HG03175 (cell line): ENCODE results near the gene TBC1D17.

ENCODE experiments used
- ATAC-seq: cut with Tn5 transposase; IDR thresholded peaks from one replicate; pipeline ENCODE4 v1.9.1; 2021; ENCODE audit warnings: mild to moderate bottlenecking, moderate library complexity; ENCODE audit not compliant: unreplicated experiment

Gene TBC1D17

DNA sequence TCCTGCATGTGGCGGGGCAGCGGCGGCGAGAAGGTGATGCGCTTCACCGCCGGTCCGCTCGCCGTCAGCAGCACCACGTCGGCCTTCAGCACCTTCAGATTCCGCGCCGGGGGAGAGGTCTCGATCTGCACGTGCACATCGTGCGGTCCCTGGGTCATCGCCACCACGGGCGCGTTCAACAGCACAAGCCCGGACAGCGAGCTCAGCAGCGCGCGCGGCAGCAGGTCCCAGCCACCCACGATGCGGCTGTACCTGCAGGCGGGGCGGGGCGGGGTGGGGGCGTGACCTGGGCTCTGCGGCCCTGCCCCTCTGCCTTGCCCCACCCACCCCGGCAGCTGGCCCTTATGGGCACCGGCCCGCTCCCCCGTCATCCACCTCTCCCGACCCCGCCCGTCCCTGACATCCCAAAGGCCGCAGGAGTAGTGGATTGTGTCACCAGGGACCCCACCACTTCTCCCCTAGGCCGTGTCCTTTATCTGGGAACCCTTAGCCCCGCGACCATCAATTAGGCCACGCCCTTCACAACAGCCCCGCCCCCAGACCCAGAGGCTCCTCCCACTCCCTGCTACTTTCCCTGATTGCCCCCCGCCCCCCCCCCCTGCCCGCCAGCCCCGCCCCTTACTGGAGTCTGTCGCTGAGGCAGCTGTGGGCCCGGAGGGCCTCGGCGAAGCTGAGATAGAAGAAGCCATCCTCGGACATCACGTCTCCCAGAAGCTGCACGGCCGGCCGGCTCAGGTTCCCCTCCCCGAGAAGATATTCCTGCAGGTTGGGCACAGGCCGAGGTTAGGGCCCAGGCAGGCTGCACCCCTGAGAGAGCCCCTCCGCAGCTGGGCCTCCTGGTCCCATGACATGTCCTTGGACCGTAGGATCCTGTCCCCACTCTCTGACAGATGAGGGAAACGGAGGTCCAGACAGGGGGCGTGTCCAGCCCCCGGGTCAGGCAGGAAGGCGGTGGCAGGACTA, 13.1 kb downstream of the TBC1D17 start:
- ATAC-seq, result no peak

GRCh38 chr19:49891393-49891792, 13.9 kb downstream of the TBC1D17 start:
- ATAC-seq, result no peak

GRCh38 chr19:49892716-49893115, 15.2 kb downstream of the TBC1D17 start:
- ATAC-seq, result no peak

- no peak for ATAC-seq
Observed at GRCh38 chr19:49894011-49894664, 16.6 kb downstream of the TBC1D17 start.

DNA sequence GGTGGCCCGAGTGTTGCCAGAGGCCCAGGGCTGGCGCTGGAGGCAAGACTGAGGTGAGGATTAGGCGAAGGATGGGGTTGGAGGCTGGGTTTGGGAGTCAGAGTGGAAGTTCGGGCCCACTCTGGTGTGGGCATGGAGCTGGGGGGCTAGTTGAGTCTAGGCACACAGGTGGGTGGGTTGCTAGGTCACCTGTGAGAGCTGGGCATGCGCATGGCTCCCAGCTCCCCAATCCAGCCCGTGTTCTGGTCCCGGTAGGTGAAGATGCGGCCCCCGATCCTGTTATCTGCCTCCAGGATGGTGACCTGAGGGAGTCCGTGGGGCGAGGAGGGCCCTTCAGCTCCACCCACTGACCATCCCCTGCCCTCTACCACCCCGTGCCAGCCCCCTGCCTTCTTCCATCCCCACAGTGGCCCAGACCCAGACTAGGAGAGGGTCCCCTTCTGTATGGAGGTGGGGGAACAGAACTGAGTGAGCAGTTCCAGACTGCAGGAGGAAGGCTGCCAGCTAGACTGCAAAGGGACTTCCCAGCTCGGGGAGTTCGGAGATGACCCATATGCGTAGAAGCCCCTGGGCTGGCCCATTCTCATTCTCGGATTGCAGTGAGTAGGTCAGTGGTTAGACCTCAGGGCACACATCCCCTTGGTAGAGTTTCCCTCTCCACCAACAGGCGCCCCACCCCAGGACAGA, 17.5 kb downstream of the TBC1D17 start:
- ATAC-seq, result no peak

DNA sequence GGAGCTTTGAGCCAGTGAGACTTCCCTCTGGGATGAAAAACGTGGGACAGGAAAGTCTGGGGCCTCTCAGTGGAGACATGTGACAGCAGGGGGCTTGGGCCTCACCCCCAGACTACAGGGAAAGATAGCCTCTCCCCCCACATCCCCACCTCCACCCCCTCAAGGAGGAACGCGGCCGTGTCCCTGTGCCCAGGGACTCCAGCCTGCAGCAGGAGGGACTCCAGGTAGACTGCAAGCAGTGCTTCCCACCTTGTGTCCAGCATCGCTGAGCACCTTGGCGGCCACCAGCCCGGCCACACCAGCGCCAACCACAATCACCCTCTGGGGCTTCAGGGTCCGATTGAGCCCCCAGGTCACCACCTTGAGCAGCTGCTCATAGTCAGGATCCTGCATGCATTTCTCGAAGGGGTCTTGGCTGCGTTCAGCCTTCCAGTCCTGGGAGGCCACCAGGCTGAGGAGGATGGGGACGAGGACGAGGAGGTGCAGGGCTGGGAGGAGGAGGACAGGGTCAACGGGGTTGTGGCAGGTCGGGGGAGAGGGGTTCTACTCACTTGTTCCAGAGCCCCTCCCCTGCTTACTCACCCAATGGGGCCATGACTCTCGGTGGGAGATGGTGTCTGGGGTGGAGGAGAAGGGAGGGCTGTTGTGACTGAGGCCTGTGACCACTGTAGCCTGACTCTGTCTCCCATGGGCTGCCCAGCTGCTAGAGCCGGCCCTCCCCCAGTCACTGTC, 18.2 kb downstream of the TBC1D17 start:
- ATAC-seq, result no peak

DNA sequence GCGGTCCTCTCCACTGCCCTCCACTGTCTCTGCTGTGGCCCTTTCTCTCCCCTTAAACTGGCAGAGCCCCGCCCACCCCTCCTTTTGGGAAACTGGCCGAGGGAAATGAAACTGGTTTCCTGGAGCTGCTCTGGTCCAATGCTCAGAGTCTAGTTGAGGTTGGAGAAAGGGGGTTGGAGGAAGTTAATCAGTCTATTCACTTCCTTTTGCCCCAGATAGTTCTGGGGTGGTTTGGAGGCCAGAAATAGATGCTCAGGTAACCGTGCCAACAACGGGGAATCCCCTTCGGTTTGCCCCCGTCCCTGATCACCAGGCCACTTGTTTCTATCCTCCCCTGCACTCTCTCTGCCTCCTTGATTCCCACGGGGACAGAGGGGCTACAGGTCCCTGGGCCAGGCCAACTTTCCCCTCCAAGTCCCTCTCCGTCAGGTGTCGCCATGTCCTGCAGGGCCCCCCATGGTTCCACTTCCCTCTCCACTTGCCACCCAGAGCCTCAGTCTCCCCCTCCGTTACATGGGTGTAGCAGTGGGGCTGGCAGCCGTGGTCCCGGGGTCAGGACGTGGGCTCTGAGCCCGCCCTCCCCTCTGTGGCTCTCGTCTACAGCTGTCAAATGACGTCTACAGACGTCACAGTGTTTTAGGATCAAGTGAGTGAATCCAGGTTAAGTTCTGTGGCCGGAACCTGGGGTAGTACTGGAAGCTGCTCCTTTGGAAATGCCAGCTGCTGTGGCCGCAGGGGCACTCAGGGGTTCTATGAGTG, 19.5 kb downstream of the TBC1D17 start, which contains the start of gene IL4I1:
TSS of gene IL4I1 (minus strand) at position 25 of the 759 bp plus-strand sequence. CDS start 727 bp downstream, outside the sequence.
- ATAC-seq, result peak; percentile 69

DNA sequence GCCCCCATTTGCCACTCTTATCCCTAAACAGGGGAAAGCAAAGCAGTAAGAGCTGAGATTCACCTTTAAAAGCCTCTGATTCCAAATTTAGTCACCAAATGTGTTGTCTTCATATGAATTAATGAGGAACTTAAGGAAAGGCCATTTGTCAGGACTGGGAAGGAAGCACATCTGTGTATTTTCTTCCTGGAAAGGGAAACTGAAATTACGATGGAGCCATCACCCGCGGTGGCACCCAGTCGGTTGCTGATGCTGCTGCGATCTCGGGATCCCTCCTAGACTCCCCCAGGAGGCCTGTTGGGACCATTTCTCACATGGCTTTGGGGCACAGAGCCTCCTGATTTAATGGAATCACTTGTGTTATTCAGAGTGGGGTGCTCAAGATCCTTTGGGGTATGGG, 26.6 kb downstream of the TBC1D17 start:
- ATAC-seq, result no peak

DNA sequence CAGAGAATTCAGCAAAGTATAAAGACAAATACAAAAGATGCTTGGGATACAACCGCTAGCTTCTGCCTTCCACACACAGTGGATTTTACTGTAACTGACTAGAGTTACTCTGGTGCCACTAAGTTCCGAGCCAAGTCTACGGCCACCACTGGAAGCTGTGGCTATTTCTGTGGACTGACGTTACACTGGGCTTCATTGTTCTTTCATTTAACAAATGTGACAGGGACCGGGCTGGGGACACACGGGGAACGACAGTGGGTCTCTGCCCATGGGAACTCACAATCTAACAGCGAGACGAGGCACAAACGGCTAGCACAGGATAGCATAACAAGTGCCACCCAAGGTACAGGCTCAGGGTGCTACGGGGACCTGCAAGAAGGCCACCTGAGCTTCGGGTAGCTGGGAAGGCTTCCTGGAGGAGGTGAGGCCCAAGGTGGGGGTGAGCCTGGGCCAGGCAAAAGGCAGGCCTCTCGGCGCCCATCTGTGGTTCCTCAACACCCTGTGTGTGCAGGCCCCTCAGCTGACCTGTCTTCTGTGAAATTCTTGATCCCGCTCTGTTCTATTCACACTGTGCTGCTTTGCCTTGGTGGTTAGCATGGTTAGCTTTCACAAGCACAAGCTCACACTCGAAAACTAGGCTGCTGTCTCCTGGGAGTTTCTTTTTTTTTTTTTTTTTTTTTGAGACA, 29.5 kb downstream of the TBC1D17 start:
- no peak for ATAC-seq

GRCh38 chr19:49907745-49908446, 30.4 kb downstream of the TBC1D17 start:
- no peak for ATAC-seq

GRCh38 chr19:49908480-49909420, 31.2 kb downstream of the TBC1D17 start:
- ATAC-seq, result no peak

DNA sequence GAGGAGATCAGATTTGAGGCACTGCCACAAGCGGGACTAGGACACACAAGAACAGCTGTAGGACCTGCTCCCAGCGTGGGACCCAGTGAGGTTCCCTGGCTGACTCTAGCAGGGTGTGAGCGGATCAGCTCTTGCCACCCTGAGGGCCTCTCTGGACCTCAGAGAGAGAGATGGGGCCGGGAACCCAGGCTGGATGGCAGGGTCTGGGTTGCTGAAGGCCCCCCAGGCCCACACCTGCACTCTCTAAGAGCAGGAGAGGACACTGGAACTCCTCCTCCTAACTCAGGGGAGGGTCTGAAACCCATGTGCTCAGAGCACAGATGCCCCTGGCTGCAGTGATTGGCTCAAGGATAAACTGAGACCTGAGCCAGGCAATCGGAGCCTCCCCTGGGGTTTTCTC, 32.7 kb downstream of the TBC1D17 start:
- ATAC-seq, result no peak

DNA sequence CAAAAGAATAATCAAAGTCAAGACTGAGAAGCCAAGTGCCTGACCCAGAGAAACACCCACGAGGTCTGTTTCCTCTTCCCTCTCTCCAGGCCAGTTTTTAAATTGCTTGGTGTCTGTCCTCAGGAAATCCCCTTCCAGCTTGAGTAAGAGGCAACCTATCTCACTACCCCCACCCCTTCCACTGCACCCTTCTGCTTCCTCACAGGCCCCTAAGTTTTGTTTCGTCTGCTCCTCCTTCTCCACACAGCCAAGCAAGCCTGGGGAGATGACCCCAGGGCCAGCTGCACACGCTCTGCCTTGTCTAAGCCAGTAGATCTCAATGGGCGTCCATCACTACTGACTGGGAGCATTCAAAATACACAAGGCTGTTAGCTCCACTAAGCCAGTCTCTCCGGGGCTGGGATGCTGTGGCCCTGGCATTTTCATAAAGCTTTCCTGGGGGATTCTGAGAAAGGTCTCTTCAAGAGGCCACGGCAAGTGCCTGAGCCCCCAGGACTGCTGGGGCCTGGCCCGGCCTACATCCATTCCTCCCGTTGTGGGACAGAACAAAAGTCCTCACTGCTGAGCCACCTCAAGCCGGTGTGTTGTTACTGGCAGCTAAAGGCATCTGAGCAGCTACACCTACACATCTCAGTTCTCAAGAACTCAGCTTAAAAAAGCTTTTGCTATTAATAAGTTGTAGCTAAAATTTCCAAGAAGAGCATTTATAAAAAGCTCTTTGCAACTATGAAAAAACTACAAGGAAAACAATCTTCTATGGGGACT, 34.1 kb downstream of the TBC1D17 start:
- ATAC-seq, result no peak

DNA sequence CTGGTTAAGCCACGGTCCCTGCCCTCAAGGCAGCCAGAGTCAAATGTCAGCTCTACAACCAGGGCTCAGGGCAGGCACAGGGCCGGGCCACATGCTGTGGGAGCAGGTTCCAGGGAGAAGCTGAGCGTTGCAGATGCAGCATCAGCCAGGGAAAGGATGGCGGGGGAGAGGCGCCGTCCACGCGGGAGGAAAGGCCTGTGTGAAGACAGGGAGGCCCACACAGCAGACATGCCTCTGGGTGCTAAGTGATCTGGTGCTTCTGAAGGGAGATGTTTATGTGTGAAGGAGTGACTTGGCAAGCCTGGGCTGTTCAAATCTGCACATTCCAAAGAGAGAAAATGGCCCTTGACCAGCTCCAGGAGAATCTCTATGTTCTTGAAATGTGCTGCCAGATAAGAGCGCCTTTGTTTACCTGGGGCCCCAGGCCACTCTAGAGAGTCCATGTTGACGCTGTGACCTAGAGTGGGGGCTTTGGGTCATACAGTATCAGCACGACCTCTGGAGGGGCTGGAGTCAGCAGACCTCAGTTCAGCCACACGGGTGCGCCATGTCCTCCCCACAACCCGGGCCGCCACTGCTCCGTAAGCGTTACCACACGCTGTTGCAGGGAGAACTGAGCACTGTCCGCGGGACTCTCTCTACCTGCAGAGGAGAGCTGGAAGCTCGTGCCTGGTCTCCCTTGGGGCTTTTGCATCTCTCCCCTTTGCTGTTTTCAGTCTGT, 35.6 kb downstream of the TBC1D17 start:
- no peak for ATAC-seq

- ATAC-seq, result no peak
Observed at GRCh38 chr19:49913720-49914119, 36.2 kb downstream of the TBC1D17 start.

GRCh38 chr19:49915271-49915670, 37.8 kb downstream of the TBC1D17 start:
- no peak for ATAC-seq
